AG09319 (cell line): ENCODE results near the gene PRDM5.
A peak's percentile ranks its signal among the peaks of the same experiment; 100 is the strongest.

ENCODE experiments used
- DNase-seq: peaks from one replicate; pipeline ENCODE4 v3.0.0-alpha.2; 2010; ENCODE audit warnings: low read depth; ENCODE audit errors: extremely low read depth
- CTCF ChIP-seq: IDR thresholded peaks from 2 replicates; pipeline ENCODE4 v1.5.1; 2011; ENCODE audit warnings: low read depth, mild to moderate bottlenecking, inconsistent platforms, low read length, moderate library complexity

PRDM5 gene

GRCh38 chr4:120693816-120694215 is 228.7 kb downstream of the PRDM5 start:
- DNase-seq: no peak
- TF ChIP-seq CTCF: no peak

DNA sequence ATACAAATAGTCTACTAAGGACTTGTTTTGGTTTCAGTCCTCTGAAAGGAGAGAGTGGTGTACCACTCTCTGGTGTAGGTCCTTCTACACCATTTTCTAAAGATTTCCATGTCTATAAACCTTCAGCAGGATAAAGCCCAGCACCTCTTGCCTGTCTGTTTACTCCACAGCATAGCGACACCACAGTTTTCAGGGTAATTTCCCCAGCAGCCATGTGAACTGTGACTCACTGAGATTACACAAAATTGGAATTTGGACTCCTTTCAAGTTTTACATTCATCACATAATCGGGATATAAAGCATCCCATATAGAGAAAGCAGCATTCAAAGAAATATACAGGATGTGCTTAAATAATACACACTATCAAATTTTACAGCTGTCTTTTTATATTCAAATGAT is 229.6 kb downstream of the PRDM5 start:
- DNase-seq: peak; percentile 29
- no peak for TF ChIP-seq CTCF

- DNase-seq: no peak
- TF ChIP-seq CTCF: no peak
Measured at GRCh38 chr4:120691536-120691935, 231.0 kb downstream of the PRDM5 start.

DNA sequence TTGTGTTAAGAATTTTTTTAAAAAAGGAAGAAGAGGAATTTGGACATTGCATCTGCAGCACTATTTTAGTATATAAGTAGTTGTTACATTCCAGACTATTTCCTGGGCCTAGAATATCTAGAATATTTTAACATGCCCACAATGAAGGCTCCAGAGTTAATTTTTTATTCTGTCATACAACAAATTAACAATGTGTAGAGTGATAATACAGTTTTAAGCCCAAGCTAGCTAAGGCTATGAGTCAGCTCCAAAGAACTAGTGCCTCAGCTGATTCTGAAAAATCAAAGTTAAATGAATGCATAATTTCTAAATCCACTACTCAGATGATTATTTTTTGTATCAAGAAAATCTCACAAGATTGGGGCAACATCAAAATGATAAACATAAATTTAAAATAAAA is 231.4 kb downstream of the PRDM5 start:
- TF ChIP-seq CTCF: no peak
- no peak for DNase-seq

GRCh38 chr4:120688791-120689190 is 233.7 kb downstream of the PRDM5 start:
- no peak for TF ChIP-seq CTCF
- no peak for DNase-seq

- DNase-seq: no peak
- no peak for TF ChIP-seq CTCF
Measured at GRCh38 chr4:120685756-120686278, 236.7 kb downstream of the PRDM5 start.

GRCh38 chr4:120683897-120684540 is 238.5 kb downstream of the PRDM5 start:
- no peak for TF ChIP-seq CTCF
- no peak for DNase-seq
